K562 (cell line): ENCODE results near the gene CABYR. TPM values are rescaled to one million over a fixed set of nuclear protein-coding genes. Genes with fewer than 3 reads are reported as not detected.

Source experiments
- ATAC-seq: fragments of 200-7000 bp; cut with Tn5 transposase; 3 replicates; pipeline ENCODE4 v1.9.1; 2020; ENCODE audit warnings: moderate library complexity
- BruUV-seq: library from RNA; stranded (reverse); fragments of 400-500 nt; replicated peaks from 2 replicates; lab custom pipeline; 2021; lab: Mats Ljungman, UMichigan
- CTCF ChIA-PET: fragments of 300-600 bp; formaldehyde crosslinking; extraction: SDS; loops from one replicate; lab custom pipeline; 2021; ENCODE audit warnings: low intra/inter-chr PET ratio; lab: Yijun Ruan, JAX
- POLR2A ChIA-PET: fragments of 300-600, 350-650 bp; sonication (Branson Sonifier 250); formaldehyde crosslinking; extraction: SDS; loops from one replicate; lab custom pipeline; 2021; ENCODE audit warnings: antibody characterized with exemption, inconsistent platforms; lab: Yijun Ruan, JAX
- DNase-seq, 4 experiments: peaks; one replicate each; pipeline versions ENCODE4 v3.0.0 to v3.0.0-alpha.2; 2011 to 2018; ENCODE audit warnings: low spot score in 3 of 4, mixed read lengths in 3 of 4; ENCODE audit errors: extremely low read depth in 1 of 4
- FAIRE-seq: peaks from 2 replicates; lab custom pipeline; 2011; peaks lifted over from hg19 to GRCh38; lab: Jason Lieb, UNC
- H2AFZ ChIP-seq: 2 replicates; pipeline ENCODE4 v1.6.0; 2011; ENCODE audit warnings: low read depth, low read length, control low read depth, inconsistent platforms
- H3K27ac ChIP-seq: fragments of 200-600 bp; 3 replicates; pipeline ENCODE4 v1.8.0; 2011; ENCODE audit warnings: low read depth, mild to moderate bottlenecking, control low read depth, inconsistent platforms, low read length, moderate library complexity, mixed read lengths; ENCODE audit errors: extremely low read depth
- H3K27me3 ChIP-seq, 2 experiments: fragments of 300-600 bp in 1 of 2; 2 replicates in 1 of 2; 3 replicates in 1 of 2; pipeline versions ENCODE4 v1.6.0 to v1.8.0; 2011; ENCODE audit warnings: inconsistent platforms in 2 of 2, low read length in 2 of 2, mild to moderate bottlenecking in 1 of 2, mixed read lengths in 1 of 2, moderate library complexity in 1 of 2; ENCODE audit not compliant: control insufficient read depth in 2 of 2, insufficient read depth in 2 of 2
- H3K36me3 ChIP-seq: fragments of 300-600 bp; 3 replicates; pipeline ENCODE4 v1.8.0; 2011; ENCODE audit warnings: mild to moderate bottlenecking, low read length, inconsistent platforms; ENCODE audit not compliant: control insufficient read depth, insufficient read depth
- H3K4me1 ChIP-seq, 2 experiments: fragments of 200-600 bp in 1 of 2; replicated peaks in 1 of 2; 2 replicates in 1 of 2; 3 replicates in 1 of 2; pipeline versions ENCODE4 v1.5.1 to v1.8.0; 2011; ENCODE audit warnings: inconsistent platforms in 2 of 2, low read length in 2 of 2, mild to moderate bottlenecking in 1 of 2, mixed read lengths in 1 of 2, moderate library complexity in 1 of 2; ENCODE audit not compliant: control insufficient read depth in 2 of 2, insufficient read depth in 2 of 2
- H3K4me2 ChIP-seq: 2 replicates; pipeline ENCODE4 v1.6.1; 2011; ENCODE audit warnings: low read length, control low read depth, inconsistent platforms, mixed read lengths; ENCODE audit not compliant: insufficient read depth
- H3K4me3 ChIP-seq: fragments of 200-600 bp; sonication (generic), shearing (Covaris generic); 2 replicates; pipeline ENCODE4 v1.5.1; 2016; ENCODE audit warnings: control low read depth, inconsistent platforms
- H3K79me2 ChIP-seq: fragments of 200-600 bp; 3 replicates; pipeline ENCODE4 v1.8.0; 2011; ENCODE audit warnings: low read length, inconsistent platforms; ENCODE audit not compliant: control insufficient read depth, insufficient read depth
- H3K9ac ChIP-seq, 2 experiments: 2 replicates each; pipeline versions ENCODE4 v1.6.0 to v1.6.1; 2011; ENCODE audit warnings: low read depth in 2 of 2, low read length in 2 of 2, control low read depth in 1 of 2, inconsistent platforms in 1 of 2, mild to moderate bottlenecking in 1 of 2, mixed read lengths in 1 of 2; ENCODE audit not compliant: insufficient read depth in 1 of 2
- H3K9me1 ChIP-seq: one replicate; pipeline ENCODE4 v1.6.0; 2011; ENCODE audit warnings: inconsistent platforms, mild to moderate bottlenecking, low read length, moderate library complexity; ENCODE audit not compliant: control insufficient read depth, insufficient read depth
- H3K9me3 ChIP-seq: replicated peaks from 2 replicates; pipeline ENCODE4 v1.5.1; 2011; ENCODE audit warnings: low read depth, low read length, inconsistent platforms; ENCODE audit not compliant: control insufficient read depth, insufficient read depth
- H4K20me1 ChIP-seq: replicated peaks from 2 replicates; pipeline ENCODE4 v1.6.1; 2011; ENCODE audit warnings: low read length, inconsistent platforms, mixed read lengths; ENCODE audit not compliant: control insufficient read depth, insufficient read depth
- DIDO1 ChIP-seq: fragments of 450-650 bp; IDR thresholded peaks from 2 replicates; pipeline ENCODE4 v1.6.1; 2016; ENCODE audit warnings: low read depth, missing biosample characterization, missing genetic modification characterization
- PYGO2 ChIP-seq: fragments of 450-650 bp; IDR thresholded peaks from 2 replicates; pipeline ENCODE4 v1.6.1; 2016; ENCODE audit warnings: mild to moderate bottlenecking, missing genetic modification characterization, moderate library complexity, missing compliant biosample characterization
- RFX5 ChIP-seq: IDR thresholded peaks from 2 replicates; pipeline ENCODE4 v1.6.1; 2011; ENCODE audit warnings: low read depth, mild to moderate bottlenecking, improper control_type of control experiment, low read length
- ZNF224 ChIP-seq: sonication (generic); formaldehyde crosslinking; IDR thresholded peaks from 2 replicates; pipeline ENCODE4 v1.8.0; 2022; ENCODE audit warnings: mild to moderate bottlenecking, missing genetic modification reagents
- WGBS: fragments of 100-300 bp; shearing (Covaris generic); methylation state at CpG from one replicate; pipeline ENCODE4 v1.1.6; 2016; ENCODE audit warnings: low coverage, mixed read lengths; ENCODE audit not compliant: insufficient coverage; ENCODE audit errors: missing lambda C conversion rate; 5-methylcytosine and 5-hydroxymethylcytosine counted together
- in situ Hi-C: fragments of 300-500 bp; cut with MboI; formaldehyde crosslinking; loops from 4 replicates; pipeline ENCODE4 v1.15.0; 2018; ENCODE audit warnings: inconsistent platforms, mixed read lengths
- intact Hi-C: fragments of 100-400 bp; cut with micrococcal nuclease; formaldehyde crosslinking; loops from 2 replicates; pipeline ENCODE4 v1.14.2; 2022
- polyA plus RNA-seq, 8 experiments: library from polyadenylated mRNA; depleted of rRNA in 4 of 8; stranded (reverse) in 5 of 8; unstranded in 3 of 8; fragments of >200 nt; fragmentation: Nextera tagmentation in 2 of 8; fragmentation: Illumina TruSeq in 1 of 8; extraction: Ambion mirVana in 2 of 8; extraction: Trizol in 1 of 8; gene quantifications; 2 replicates each; pipeline versions ENCODE4 v1.2.1 to v1.2.3, GENCODE V29; 2011 to 2014; ENCODE audit warnings: inconsistent platforms in 1 of 8, missing spikeins in 1 of 8
- total RNA-seq, 7 experiments: library from RNA; depleted of rRNA in 6 of 7; stranded (reverse); fragments of >200 nt in 6 of 7; fragmentation: Illumina TruSeq in 2 of 7; extraction: Trizol in 2 of 7; gene quantifications; 2 replicates each; pipeline versions ENCODE4 v1.2.1 to v1.2.3, GENCODE V29; 2011 to 2021; ENCODE audit warnings: low replicate concordance in 1 of 7

Gene CABYR
- total and polyA plus RNA-seq, 9 of the 15 experiments (the other 6 are each of a cell fraction or from before 2014, with no cell fraction given), result not detected

DNA sequence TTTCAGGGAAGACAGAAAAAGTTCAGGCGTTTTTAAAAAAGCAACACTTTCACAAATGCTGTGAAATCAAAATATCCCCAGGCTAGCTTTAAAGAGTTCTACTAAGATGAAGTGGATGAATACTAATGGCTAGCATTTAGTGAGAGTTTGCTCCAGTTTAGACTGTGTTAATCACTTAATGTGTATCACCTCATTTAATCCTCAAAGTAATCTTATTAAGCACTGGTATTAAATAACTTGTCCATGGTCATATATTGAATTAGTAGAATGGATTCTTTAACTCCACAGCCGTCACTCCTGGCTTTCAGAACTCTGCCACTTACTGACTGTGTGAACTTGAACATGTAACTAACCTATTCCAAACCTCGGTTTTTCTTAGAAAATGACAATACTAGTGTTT, 66.0 kb downstream of the CABYR start:
- H3K36me3 ChIP-seq, result no peaks in the 10 kb centered on the region
- no peak overlapping the region for H3K4me3 ChIP-seq
- DNase-seq, result no peak
- H3K9ac ChIP-seq, result no peak overlapping the region
- no peaks in the 10 kb centered on the region for H3K4me1 ChIP-seq
- CTCF ChIA-PET, result no interaction called here
- POLR2A ChIA-PET, result interaction anchor here (0.9 kb wide), 1 partner anchor 56 kb away, joined by 3 read pairs; no protein-coding TSS in a partner anchor
- no peaks in the 10 kb centered on the region for H3K9me1 ChIP-seq
- H3K9me3 ChIP-seq, result no peaks in the 10 kb centered on the region
- 1% methylated on average over 3 of the region's 3 CpGs for WGBS
- no peaks in the 10 kb centered on the region for H3K79me2 ChIP-seq
- H3K4me2 ChIP-seq, result no peak overlapping the region
- intact Hi-C loops (no loop called here), in situ Hi-C loops (no loop called here)
- no TSS peak for BruUV-seq
- H2AFZ ChIP-seq, result no peak overlapping the region
- FAIRE-seq, result no peak
- TF ChIP-seq RFX5, result no peak
- TF ChIP-seq ZNF224 (CRISPR knock-in tag), result no peak
- no peak for TF ChIP-seq PYGO2
- TF ChIP-seq DIDO1 (tag), result no peak
- TF ChIP-seq, all 486 proteins: peak for 0
- Histone ChIP-seq H3K27me3 (peaks cover 0 to 2% of the 10 kb centered on the region in 2 experiments; a peak in 3 of 5 replicates), H3K27ac (no peak overlapping the region), H4K20me1 (no peaks in the 10 kb centered on the region)
- ATAC-seq, result no peak

DNA sequence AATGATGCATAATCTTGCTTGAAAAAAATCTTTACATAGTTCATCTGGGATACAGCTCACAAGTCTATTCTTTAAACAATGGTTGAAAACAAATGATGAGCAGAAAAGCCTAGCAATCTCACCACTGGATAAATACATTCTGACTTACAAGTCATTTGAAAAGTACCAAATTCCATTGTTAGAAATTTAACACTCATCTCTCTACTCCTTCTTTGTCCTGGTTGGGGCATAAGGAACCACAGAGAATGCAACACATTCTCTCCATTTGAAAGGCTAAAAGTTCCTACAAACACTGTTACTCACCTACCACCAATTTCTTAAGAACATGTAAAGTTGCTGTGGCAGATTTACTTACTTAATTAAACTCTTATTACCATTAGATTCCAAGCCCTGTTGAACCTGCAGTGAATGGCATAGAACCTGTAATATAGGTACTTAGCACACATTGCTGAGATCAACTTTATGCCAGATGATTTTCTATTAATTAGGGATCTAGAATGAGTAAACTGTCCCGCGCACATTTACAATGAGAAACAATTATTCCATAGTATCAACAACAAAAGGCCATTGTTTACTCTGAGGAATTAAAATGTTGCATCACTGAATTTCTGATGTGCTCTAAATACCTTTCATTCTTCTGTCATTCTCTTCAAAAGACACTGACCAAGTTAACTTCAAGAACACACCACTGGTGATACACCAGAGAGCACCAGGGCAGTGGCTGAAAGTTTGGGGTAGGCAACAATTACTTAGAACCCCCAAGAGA, 69.6 kb downstream of the CABYR start:
- ChIA-PET CTCF (no interaction called here), POLR2A (no interaction called here)
- H3K27me3 ChIP-seq, result no peaks in the 10 kb centered on the region; a peak in 1 of 5 replicates
- H3K9me3 ChIP-seq, result no peaks in the 10 kb centered on the region
- H4K20me1 ChIP-seq, result no peaks in the 10 kb centered on the region
- H3K36me3 ChIP-seq, result no peaks in the 10 kb centered on the region
- no peak for ATAC-seq
- 0% methylated on average over 2 of the region's 2 CpGs for WGBS
- no peaks in the 10 kb centered on the region for H3K9me1 ChIP-seq
- in situ Hi-C loops (no loop called here), intact Hi-C loops (no loop called here)
- no peak overlapping the region for H3K27ac ChIP-seq
- no peak overlapping the region for H3K4me2 ChIP-seq
- H3K79me2 ChIP-seq, result no peaks in the 10 kb centered on the region
- H2AFZ ChIP-seq, result no peak overlapping the region
- no peak for DNase-seq
- no peaks in the 10 kb centered on the region for H3K4me1 ChIP-seq
- FAIRE-seq, result no peak
- BruUV-seq, result no TSS peak
- no peak overlapping the region for H3K4me3 ChIP-seq
- H3K9ac ChIP-seq, result no peak overlapping the region
